HepG2 (cell line): ENCODE data around the gene GMEB1. TPM values are rescaled to one million over a fixed set of nuclear protein-coding genes. Genes with fewer than 3 reads are reported as not detected.

ENCODE experiments used
- AKAP8 ChIP-seq: sonication (generic); formaldehyde crosslinking; IDR thresholded peaks from 2 replicates; pipeline ENCODE4 v1.5.1; 2020; ENCODE audit warnings: mild to moderate bottlenecking, missing genetic modification reagents
- ATF1 ChIP-seq: IDR thresholded peaks from 2 replicates; pipeline ENCODE4 v1.6.1; 2016; ENCODE audit warnings: mild to moderate bottlenecking, control low read depth
- ATM ChIP-seq: fragments of 450-650 bp; IDR thresholded peaks from 2 replicates; pipeline ENCODE4 v1.7.1; 2017; ENCODE audit warnings: mild to moderate bottlenecking, borderline replicate concordance
- ELF1 ChIP-seq: sonication (generic); formaldehyde crosslinking; IDR thresholded peaks from 2 replicates; pipeline ENCODE4 v1.4.0; 2020; ENCODE audit warnings: missing genetic modification reagents
- EP300 ChIP-seq, 3 experiments: sonication (generic) in 1 of 3; formaldehyde crosslinking in 1 of 3; IDR thresholded peaks; 2 replicates each; pipeline versions ENCODE4 v1.5.1 to v1.6.1; 2011 to 2020; ENCODE audit warnings: low read depth in 2 of 3, low read length in 2 of 3, borderline replicate concordance in 1 of 3, improper control_type of control experiment in 1 of 3, mild to moderate bottlenecking in 1 of 3, missing genetic modification reagents in 1 of 3, moderate library complexity in 1 of 3
- HES4 ChIP-seq: sonication (generic); formaldehyde crosslinking; IDR thresholded peaks from 2 replicates; pipeline ENCODE4 v1.9.0; 2021; ENCODE audit warnings: mild to moderate bottlenecking, missing genetic modification reagents, borderline replicate concordance
- KLF12 ChIP-seq: sonication (generic); formaldehyde crosslinking; IDR thresholded peaks from 2 replicates; pipeline ENCODE4 v1.4.0; 2020; ENCODE audit warnings: missing genetic modification reagents, borderline replicate concordance
- MAFG ChIP-seq: sonication (generic); formaldehyde crosslinking; IDR thresholded peaks from 2 replicates; pipeline ENCODE4 v1.5.1; 2020; ENCODE audit warnings: mild to moderate bottlenecking, missing genetic modification reagents
- NCOA5 ChIP-seq: sonication (generic); formaldehyde crosslinking; IDR thresholded peaks from 2 replicates; pipeline ENCODE4 v1.4.0; 2020; ENCODE audit warnings: missing genetic modification reagents
- NFKBIZ ChIP-seq: IDR thresholded peaks from 2 replicates; pipeline ENCODE4 v1.6.1; 2018; ENCODE audit warnings: missing genetic modification reagents, missing compliant biosample characterization
- RBFOX2 ChIP-seq: fragments of 200-400 bp; formaldehyde crosslinking; IDR thresholded peaks from 2 replicates; pipeline ENCODE4 v1.6.1; 2017; ENCODE audit warnings: low read depth, mild to moderate bottlenecking, low read length
- SAFB2 ChIP-seq: sonication (generic); formaldehyde crosslinking; IDR thresholded peaks from 2 replicates; pipeline ENCODE4 v1.5.1; 2020; ENCODE audit warnings: missing genetic modification reagents, low read depth, mild to moderate bottlenecking, borderline replicate concordance
- SRSF1 ChIP-seq: fragments of 200-400 bp; formaldehyde crosslinking; optimal IDR thresholded peaks from 2 replicates; pipeline ENCODE3; 2017; ENCODE audit warnings: mild to moderate bottlenecking, low read depth, low read length, moderate library complexity
- STAG1 ChIP-seq: sonication (generic); formaldehyde crosslinking; IDR thresholded peaks from 2 replicates; pipeline ENCODE4 v1.4.0; 2020; ENCODE audit warnings: missing genetic modification reagents
- TMF1 ChIP-seq: sonication (generic); formaldehyde crosslinking; IDR thresholded peaks from 2 replicates; pipeline ENCODE4 v1.8.1; 2022; ENCODE audit warnings: low read depth, missing genetic modification reagents
- XRCC5 ChIP-seq: fragments of 200-400 bp; formaldehyde crosslinking; optimal IDR thresholded peaks from 2 replicates; pipeline ENCODE3; 2017; ENCODE audit warnings: mild to moderate bottlenecking, low read length
- YEATS2 ChIP-seq: sonication (generic); formaldehyde crosslinking; IDR thresholded peaks from 2 replicates; pipeline ENCODE4 v1.4.0; 2020; ENCODE audit warnings: missing genetic modification reagents, borderline replicate concordance
- ZBTB1 ChIP-seq: sonication (generic); formaldehyde crosslinking; IDR thresholded peaks from 2 replicates; pipeline ENCODE4 v1.4.0; 2020; ENCODE audit warnings: missing genetic modification reagents, borderline replicate concordance
- ZBTB8A ChIP-seq: sonication (generic); formaldehyde crosslinking; IDR thresholded peaks from 2 replicates; pipeline ENCODE4 v1.4.0; 2020; ENCODE audit warnings: mild to moderate bottlenecking, low read depth, missing genetic modification reagents, borderline replicate concordance
- ZNF331 ChIP-seq: sonication (generic); formaldehyde crosslinking; IDR thresholded peaks from 2 replicates; pipeline ENCODE4 v1.4.0; 2020; ENCODE audit warnings: missing genetic modification reagents
- ZNF670 ChIP-seq: sonication (generic); formaldehyde crosslinking; IDR thresholded peaks from 2 replicates; pipeline ENCODE4 v1.8.0; 2022; ENCODE audit warnings: mild to moderate bottlenecking, missing genetic modification reagents, borderline replicate concordance
- polyA plus RNA-seq, 8 experiments: library from polyadenylated mRNA; depleted of rRNA in 3 of 8; stranded (reverse) in 7 of 8; unstranded in 1 of 8; fragments of >200 nt; fragmentation: Illumina TruSeq in 4 of 8; extraction: Trizol in 4 of 8; gene quantifications; 2 replicates each; pipeline versions ENCODE4 v1.2.1 to v1.2.3, GENCODE V29; 2011 to 2016; ENCODE audit warnings: low read depth in 4 of 8, missing spikeins in 1 of 8, mixed read lengths in 1 of 8; ENCODE audit not compliant: insufficient read depth in 1 of 8
- total RNA-seq, 5 experiments: library from RNA; depleted of rRNA; stranded (reverse); fragments of >200 nt; fragmentation: Illumina TruSeq; extraction: Trizol; gene quantifications; 2 replicates each; pipeline ENCODE4 v1.2.3, GENCODE V29; 2016; ENCODE audit warnings: low read depth in 1 of 5
- TF ChIP-seq, protein P1 (sequence below): IDR thresholded peaks from 2 replicates; pipeline ENCODE4 v1.4.0; 2020; ENCODE audit warnings: mild to moderate bottlenecking, missing genetic modification reagents
- TF ChIP-seq, protein P2 (sequence below): sonication (generic); formaldehyde crosslinking; IDR thresholded peaks from 2 replicates; pipeline ENCODE4 v1.4.0; 2020; ENCODE audit warnings: missing genetic modification reagents, borderline replicate concordance
- TF ChIP-seq, protein P3 (sequence below): sonication (generic); formaldehyde crosslinking; IDR thresholded peaks from 2 replicates; pipeline ENCODE4 v1.4.0; 2020; ENCODE audit warnings: missing genetic modification reagents, low read depth, mild to moderate bottlenecking, borderline replicate concordance

Gene GMEB1
- total and polyA plus RNA-seq, 2 of the 13 experiments (the other 11 are each of a cell fraction or from before 2014, with no cell fraction given), result 3.0 to 6.0 TPM

DNA sequence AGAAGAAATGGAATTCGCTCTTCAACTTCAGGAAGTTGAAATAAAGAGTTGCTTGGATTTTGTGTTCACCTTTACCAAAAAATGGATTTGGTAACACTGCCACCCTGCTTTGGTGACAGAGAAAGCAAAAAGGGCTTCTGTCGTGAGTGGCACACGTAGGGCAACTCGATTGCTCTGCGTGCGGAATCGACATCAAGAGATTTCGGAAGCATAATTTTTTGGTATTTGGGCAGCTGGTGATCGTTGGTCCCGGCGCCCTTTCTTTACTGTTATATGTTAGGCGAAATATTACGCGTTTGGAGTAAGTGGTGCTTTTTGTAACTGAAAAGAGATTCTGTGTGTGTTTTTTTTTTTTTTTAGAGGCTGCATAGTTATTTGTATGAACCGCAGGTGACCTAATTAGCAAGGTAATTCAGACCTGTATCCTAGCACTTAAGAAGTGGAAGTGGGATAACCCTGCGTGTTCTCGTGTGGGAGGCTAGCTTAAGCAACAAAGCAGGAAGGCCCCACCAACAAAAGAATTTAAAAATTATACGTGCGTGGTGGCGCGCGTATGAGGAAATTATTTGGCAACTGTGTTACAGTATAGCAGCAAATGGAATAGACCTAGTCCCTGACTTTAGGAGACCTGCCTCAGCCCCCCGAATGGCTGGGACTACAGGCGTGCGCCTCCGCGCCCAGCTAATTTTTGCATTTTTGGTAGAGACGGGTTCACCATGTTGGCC is 19.9 kb upstream of the GMEB1 start, which contains the start of gene RNU11 (continued):
- TF ChIP-seq, protein P1, sequence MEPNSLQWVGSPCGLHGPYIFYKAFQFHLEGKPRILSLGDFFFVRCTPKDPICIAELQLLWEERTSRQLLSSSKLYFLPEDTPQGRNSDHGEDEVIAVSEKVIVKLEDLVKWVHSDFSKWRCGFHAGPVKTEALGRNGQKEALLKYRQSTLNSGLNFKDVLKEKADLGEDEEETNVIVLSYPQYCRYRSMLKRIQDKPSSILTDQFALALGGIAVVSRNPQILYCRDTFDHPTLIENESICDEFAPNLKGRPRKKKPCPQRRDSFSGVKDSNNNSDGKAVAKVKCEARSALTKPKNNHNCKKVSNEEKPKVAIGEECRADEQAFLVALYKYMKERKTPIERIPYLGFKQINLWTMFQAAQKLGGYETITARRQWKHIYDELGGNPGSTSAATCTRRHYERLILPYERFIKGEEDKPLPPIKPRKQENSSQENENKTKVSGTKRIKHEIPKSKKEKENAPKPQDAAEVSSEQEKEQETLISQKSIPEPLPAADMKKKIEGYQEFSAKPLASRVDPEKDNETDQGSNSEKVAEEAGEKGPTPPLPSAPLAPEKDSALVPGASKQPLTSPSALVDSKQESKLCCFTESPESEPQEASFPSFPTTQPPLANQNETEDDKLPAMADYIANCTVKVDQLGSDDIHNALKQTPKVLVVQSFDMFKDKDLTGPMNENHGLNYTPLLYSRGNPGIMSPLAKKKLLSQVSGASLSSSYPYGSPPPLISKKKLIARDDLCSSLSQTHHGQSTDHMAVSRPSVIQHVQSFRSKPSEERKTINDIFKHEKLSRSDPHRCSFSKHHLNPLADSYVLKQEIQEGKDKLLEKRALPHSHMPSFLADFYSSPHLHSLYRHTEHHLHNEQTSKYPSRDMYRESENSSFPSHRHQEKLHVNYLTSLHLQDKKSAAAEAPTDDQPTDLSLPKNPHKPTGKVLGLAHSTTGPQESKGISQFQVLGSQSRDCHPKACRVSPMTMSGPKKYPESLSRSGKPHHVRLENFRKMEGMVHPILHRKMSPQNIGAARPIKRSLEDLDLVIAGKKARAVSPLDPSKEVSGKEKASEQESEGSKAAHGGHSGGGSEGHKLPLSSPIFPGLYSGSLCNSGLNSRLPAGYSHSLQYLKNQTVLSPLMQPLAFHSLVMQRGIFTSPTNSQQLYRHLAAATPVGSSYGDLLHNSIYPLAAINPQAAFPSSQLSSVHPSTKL (CRISPR knock-in tag), result peak; percentile 76
- TF ChIP-seq EP300 (IDR thresholded peaks at IDR 0.05; ENCODE audit: low read depth in 2 of 2, low read length in 2 of 2) (peak in 1 of 2 experiments; percentile 77; a peak in 3 of 4 replicates), EP300 (CRISPR knock-in tag; IDR thresholded peaks at IDR 0.05; ENCODE audit: borderline replicate concordance) (peak; percentile 86), ZBTB1 (CRISPR knock-in tag) (peak; percentile 90; the same call in 1 of the 2 replicates), XRCC5 (peak; percentile 8), RBFOX2 (peak; percentile 93), ZNF670 (CRISPR knock-in tag) (no peak), KLF12 (CRISPR knock-in tag) (0 out of 2 replicates have a peak, but pooled peaks have one; percentile 38), NCOA5 (peak; percentile 83; the same call in 1 of the 2 replicates), ZNF331 (CRISPR knock-in tag) (peak; percentile 96), STAG1 (CRISPR knock-in tag) (no peak), ATM (no peak), ATF1 (CRISPR knock-in tag) (peak; percentile 84), SAFB2 (CRISPR knock-in tag) (peak; percentile 47; the same call in 1 of the 2 replicates), HES4 (CRISPR knock-in tag) (peak; percentile 70; the same call in 1 of the 2 replicates), NFKBIZ (CRISPR knock-in tag) (peak; percentile 78; the same call in 1 of the 2 replicates), ELF1 (CRISPR knock-in tag) (peak; percentile 53), TMF1 (0 out of 2 replicates have a peak, but pooled peaks have one; percentile 71), YEATS2 (CRISPR knock-in tag) (peak; percentile 85; the same call in 1 of the 2 replicates), MAFG (CRISPR knock-in tag) (no peak), ZBTB8A (CRISPR knock-in tag) (0 out of 2 replicates have a peak, but pooled peaks have one; percentile 79), AKAP8 (no peak), SRSF1 (peak; percentile 46)
- TF ChIP-seq, protein P2, sequence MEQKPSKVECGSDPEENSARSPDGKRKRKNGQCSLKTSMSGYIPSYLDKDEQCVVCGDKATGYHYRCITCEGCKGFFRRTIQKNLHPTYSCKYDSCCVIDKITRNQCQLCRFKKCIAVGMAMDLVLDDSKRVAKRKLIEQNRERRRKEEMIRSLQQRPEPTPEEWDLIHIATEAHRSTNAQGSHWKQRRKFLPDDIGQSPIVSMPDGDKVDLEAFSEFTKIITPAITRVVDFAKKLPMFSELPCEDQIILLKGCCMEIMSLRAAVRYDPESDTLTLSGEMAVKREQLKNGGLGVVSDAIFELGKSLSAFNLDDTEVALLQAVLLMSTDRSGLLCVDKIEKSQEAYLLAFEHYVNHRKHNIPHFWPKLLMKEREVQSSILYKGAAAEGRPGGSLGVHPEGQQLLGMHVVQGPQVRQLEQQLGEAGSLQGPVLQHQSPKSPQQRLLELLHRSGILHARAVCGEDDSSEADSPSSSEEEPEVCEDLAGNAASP (CRISPR knock-in tag), result peak; percentile 79; the same call in 1 of the 2 replicates
- TF ChIP-seq, protein P3, sequence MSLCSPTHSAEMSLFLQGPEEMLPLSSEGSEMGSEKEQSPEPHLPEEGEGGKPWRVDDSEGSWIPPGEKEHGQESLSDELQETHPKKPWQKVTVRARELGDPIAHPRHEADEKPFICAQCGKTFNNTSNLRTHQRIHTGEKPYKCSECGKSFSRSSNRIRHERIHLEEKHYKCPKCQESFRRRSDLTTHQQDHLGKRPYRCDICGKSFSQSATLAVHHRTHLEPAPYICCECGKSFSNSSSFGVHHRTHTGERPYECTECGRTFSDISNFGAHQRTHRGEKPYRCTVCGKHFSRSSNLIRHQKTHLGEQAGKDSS (CRISPR knock-in tag), result peak; percentile 73; the same call in 1 of the 2 replicates
